GM18867 (cell line): ENCODE measurements around the gene STK25.

ENCODE experiments used
- ATAC-seq: cut with Tn5 transposase; IDR thresholded peaks from one replicate; pipeline ENCODE4 v1.9.1; 2021; ENCODE audit warnings: mild to moderate bottlenecking, moderate library complexity; ENCODE audit not compliant: unreplicated experiment

The STK25 gene

DNA sequence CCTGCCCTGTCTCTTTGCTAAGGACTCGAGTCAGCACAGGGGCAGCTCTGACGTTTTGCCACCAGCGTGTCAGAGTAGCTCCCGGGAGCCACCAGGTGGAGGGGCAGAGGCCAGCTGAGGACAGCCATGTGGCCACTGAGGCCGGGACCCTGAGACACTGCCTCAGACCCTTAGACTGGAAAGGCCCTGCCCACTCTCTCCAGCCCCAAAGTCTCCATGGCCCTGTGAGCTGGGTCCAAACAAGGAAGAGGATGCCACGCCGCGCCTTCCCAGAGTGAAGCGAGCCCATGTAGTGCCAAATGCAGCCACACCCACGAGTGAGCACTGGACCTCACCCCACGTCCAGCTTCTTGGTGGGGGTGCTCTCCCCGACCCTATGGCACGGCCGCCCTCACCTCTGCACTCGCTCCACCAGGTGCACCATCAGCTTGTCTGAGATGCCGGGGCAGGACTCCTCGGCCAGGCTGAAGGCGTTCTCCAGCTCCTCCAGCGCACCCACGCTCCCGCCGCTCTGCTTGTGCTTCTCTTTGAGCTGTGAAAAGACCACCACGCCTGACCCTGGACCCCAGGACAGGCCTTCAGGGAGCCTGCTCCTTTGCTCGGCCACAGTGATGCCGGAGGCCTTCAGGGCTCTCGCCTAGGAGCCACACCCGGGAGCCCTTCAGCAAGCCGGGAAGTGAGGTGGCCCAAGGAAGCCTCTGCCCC, 12.2 kb downstream of the STK25 start:
- ATAC-seq = no peak

DNA sequence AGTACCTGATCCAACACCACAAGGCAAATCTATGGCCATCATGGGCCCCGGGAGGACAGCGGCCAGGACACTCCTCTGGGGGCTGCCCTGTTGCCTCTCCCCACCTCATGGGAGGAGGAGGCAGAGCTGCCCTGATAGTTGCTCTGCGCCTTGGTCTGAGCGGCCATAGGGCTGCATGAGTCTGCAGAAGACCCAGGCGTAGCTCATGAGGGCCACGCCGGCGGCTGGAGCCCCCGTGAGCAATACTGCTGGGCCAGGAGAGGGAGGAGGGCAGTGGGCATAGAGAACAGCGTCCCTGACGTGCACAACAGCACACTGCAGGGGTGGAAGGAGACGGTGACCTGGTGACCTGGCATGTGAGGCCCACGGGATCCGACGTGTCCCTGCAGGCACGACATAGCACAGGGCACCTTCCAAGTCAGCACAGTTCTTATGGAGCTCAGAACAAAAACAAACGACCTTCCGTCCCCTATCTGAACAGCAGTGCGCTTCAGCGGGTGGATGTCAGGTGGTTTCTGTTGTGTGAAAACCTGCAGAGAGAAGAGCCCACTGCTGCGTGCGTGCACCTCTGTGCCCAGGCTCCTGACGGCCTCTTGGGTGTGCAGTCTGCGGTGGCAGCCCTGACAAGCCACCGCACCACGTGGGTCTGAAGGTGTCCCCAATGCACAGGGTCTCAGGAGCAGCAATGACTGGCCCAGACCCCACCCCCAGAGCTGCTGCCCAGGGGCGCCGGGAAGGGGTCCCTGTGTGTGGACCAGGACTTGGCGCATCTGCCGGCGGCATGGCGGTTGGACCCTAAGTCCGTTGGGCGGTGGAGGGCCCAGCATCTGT, 13.0 kb downstream of the STK25 start:
- ATAC-seq = no peak

DNA sequence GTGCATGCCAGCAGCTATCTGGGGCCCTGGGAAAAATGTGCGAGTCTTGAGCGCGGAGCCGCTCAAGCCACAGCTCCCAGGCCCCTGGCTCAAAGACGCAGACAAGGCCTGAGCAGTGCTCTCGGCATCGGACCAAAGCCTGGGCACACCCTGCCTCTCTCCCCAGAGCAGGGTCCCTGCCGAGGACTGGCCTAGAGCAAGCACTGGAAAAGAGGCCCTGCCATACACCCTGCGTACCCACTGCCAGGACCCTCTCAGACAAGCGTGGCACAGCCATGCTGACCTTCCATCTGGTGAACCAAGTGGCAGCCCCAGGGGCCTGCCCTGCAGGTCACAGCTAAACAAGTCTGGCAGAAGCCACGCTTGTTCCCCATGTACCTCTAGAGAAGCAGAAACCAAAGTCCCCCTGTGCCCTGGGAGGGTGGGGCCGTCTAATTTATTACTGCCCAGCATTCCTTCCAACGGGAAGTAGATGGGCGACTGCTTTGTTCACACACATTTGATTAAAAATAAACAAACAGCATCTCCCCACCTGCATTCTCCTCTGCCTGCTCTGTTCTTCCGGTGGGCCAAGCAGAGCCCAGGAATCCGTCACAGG, 14.0 kb downstream of the STK25 start:
- no peak for ATAC-seq

DNA sequence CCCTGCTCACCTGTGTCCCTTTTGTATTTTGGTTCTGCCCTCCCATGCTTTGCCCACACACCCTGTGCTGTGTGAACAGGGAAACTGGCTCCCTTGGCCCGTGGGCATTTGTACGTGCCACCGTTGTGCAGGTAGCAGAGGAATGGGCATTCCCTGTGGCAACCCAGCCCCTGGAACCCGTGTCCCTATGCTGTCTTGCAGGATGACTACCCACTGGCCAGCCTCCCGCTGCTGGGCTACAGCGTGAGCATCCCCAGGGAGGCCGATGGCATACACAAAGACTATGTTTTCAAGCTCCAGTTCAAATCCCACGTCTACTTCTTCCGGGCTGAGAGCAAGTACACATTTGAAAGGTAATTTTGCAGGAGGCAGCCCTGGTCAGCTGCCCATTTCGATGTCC, 15.3 kb downstream of the STK25 start:
- ATAC-seq = no peak

DNA sequence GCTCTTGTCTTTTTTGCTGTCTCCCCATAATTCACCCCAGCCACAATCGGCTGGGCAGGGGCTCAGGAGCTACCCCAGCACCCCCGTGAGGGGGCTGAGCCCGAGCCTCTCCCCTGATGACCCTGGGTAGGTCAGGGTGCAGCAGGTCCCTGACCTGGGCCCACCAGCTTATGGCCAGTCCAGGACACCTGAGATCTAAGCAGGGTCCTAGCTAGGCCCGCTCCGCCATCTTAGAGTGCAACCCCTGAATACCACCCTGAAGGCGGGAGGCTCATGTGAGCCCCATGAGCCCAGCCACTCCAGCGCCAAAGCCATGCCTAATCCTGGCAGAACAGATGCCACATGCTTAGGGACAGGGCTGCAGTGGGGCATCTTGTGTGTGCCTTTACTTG, 16.2 kb downstream of the STK25 start:
- ATAC-seq = no peak

DNA sequence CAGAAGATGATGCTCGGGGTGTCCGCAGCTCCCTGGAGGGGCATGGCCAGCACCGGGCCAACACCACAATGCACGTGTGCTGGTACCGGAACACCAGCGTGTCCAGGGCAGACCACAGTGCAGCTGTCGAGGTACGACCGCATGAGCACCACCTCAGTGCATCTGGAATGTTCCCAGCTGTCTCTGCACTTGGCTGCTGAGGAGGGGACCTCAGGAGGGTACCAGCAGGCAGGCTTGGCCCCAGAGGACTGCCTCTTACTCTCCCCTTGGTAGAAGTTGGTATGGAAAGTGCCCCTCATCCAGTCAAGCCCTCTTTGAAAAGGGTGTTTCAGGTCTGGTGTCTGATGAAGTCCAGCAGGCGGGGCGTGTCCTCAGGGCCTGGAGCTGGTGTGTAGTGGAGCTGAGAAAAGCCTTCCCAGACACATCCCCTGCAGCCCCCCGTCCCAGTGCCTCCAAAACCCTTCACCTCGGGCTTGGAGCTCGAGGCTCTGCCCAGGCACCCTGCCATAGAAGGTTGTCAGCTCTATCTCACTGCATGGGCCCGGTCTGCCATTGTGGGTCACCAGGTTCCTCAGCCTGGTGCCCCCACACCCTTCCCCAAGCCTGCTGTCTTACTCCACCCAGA, 16.7 kb downstream of the STK25 start:
- ATAC-seq = no peak

DNA sequence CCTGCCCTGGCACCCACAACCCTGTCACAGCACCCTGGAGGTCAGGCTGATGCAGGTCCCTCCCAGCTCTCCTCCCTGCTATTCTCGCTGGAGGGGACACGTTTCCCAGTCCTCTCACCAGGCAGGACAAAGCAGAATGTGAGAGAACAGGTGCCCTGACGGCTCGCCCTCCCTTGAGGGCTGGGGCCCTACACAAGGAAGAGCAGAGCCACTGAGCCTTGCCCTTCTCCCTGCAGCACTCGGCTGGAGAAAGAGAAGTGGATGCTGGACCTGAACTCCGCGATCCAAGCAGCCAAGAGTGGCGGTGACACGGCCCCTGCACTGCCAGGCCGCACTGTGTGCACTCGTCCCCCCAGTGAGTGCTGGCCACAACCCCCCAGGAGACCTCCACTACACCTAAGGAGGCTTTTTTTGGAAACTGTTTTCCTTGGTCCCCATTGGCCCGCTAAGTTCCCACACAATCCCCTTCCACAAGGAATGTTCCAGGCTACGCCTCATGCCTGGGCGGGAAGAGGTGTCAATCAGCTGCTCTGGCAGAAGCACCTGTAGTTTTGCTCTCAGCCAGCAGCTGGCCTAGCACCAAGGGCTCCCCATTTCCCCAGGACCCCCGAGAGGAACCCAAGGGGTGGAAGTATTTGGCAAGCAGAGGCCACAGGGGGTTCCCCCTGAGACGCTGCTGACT, 17.4 kb downstream of the STK25 start:
- ATAC-seq = no peak

DNA sequence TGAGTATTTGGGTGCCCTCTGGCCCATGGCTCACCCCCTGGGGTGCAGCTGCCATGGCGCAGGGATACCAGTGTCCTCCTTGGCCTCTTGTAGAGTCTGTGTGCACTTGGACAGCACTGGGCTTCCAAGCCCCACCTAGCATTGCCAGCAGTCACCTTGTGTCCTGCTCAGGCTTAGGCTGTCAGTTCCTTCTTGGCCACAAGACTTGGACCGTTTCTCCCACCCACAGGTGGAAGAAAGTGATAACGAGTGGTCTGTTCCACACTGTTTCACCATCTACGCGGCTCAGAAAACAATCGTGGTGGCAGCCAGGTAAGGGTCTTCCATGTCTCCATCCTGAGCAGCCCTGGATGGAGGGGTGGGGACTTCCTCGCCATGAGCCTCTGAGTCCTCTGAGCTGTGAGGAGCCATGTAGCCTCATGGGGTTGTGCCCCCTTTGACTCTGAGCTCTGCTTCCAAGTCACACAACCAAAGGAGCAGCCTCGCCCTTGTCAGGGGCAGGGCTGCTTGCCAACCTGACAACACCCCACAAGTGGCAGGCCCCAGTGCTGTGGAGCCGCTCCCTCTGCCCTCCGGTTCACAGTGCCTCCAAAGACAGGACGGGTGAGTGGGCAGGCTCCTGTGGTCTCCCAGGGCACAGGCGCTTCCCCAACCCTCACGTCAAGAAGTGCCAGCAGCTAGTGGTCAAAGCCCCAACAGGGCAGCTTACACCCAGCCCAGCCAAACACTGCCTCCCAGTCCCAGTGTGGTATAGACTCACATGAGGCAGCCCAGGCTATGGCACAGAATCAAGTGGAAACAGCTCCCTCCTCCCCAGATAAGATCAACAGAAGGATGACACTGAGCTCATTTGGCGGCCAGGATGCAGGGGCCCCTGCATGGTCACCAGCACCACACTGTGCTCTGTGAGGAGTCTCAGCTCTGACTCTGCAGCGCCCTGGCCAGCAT, 18.4 kb downstream of the STK25 start:
- no peak for ATAC-seq

DNA sequence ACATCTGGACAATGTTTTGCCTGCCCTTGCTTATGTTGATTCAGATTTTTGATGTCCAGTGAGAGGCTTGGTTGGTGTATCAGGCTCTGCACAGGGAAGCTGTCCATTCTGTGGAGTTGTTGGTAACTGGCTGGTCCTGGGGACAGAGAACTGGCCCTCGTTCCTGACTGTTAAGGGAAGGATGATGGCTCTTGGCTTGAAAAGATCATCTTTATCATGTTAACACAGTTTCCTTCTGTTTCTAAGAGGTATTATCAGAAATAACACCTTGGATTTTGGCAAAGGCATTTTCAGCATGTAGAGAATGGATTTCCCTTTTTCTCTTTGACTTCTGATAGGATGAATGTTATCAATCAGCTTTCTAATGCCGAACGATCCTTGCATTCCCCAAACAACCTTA, 19.3 kb downstream of the STK25 start:
- ATAC-seq = no peak

DNA sequence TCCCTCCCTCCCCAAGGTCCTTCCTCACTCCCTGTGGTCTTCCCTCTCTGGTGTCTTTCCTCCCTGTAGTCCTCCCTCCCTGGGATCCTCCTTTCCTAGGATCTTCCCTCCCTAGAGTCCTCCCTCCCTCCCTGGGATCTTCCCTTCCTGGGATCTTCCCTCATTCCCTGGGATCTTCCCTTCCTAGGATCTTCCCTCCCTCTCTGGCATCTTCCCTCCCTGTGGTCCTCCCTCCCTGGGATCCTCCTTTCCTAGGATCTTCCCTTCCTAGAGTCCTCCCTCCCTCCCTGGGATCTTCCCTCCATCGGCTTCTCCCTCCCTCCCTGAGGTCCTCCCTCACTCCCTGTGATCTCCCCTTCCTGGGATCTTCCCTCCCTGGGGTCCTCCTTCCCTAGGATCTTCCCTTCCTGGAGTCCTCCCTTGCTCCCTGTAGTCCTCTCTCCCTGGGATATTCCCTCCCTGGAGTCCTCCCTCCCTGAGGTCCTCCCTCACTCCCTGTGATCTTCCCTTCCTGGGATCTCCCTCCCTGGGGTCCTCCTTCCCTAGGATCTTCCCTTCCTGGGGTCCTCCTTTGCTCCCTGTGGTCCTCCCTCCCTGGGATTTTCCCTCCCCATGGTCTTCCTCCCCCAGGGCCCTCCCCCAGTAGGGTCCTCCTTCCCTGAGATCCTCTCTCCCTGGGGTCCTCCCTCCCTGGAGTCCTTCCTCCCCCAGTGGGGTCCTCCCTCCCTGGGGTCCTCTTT, 23.0 kb downstream of the STK25 start:
- no peak for ATAC-seq

DNA sequence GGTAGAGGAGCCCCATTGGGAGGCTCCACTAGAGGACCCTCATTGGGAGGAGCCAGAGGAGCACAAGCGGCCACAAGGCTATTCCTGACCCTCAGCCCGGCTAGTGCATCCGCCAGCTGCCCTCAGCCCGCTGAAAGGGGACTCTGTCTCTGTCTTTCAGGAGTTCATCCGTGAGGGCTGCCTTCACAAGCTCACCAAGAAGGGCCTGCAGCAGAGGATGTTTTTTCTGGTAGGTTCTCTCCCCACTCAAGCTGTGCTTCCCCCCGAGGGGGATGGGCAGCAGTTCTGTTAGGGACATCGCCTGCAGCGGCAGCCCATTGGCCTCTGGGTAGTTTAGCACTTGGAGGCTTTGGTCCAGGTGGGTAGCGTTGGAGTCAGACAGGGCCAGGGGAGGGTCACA, 25.1 kb downstream of the STK25 start:
- no peak for ATAC-seq

DNA sequence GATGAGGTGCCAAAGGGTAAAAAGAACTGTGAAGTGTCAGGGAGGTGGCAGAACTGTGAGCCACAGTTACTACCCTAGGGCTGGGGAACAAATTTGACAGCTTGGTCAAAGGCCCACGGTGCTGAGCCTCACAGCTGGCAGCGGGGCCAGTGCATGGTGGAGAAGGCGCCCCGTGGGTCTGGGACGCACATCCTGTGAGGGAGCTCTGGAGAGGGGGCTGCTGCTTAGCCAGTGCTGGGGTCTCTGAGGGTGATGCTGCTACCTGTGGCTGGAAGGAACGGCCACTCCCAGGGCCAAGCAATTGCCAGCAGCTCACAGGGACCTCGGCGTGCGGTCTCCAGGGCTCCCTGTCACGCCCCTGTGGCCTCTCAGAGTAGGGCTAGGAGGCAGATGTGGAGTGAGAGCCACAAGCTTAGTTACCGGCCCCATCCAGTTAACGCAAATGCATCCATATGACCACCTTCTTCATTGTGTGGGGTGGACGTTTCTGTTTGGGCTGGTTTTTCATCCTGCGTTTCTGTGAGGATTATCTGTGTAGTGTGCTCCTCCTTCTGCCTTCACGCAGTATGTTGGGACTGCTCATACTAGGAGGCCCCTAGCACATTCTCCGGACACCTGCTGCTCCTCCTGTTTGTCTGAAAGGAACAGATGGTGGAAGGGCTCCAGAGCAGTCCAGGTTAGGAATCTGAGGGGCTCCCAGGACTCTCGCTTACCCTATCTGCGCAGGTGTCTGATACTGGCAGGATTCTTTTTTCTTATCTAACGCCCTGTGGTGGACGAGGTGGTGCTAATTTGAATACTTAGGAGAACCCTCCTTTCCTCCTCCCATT, 26.0 kb downstream of the STK25 start:
- no peak for ATAC-seq

DNA sequence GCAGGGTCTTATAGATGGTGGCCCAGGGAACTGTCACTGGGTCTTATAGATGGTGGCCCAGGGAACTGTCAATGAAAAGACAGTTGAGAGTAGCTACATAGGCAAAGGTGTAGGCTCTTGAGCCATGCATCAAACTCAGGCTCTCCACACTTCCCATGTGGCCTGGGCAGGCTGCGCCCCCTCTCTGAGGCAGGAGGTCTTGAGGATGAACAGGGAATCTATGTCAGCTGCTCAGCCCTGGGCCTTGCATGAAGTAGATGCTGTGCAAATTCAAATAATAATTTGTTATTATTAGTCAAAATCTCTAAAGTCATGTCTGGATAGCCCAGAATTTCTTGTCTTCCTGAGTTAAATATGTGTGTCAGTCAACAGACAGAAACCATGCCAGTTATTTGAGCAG, 26.7 kb downstream of the STK25 start:
- ATAC-seq = no peak

DNA sequence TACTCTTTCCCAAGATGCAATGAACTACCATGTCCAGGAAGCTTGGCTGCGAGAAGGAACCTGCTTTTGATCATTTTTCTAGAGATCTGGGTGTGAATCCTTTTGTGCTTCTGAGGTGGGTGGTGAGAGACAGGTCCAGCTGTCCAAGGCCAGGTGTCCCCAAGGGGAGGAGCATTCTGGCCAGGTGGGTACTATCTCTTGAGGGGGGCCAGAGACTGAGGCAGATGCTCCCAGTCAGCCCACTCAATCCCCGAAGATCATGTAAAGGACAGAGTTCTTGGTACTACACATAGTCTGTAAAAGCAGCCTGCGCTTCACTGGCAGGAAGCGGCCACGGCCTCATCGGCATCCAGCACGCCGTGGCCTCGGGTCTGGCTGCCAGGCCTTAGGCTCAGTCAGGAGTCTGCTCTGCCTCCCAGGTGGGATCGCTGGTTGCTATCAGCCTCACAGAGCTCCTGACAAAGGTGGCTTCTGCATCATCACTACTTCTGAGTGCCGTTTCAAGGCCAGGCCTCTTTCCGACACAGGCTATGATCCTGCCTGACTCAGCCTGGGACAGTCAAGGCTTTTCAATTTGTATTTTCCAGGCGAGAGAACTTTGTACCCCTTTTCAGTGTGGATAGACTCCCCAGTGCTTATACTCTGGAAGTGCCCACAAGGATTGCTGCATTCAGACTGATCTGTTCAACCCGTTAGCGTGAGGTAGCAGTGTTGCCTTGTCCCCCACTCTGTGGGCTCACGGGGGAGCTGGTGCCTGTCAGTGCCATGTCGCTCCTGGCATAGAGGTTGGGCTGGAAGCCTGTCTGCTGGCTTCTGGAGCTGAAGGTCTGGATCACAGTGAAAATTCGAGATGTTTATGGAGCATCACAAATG, 29.1 kb downstream of the STK25 start:
- ATAC-seq = no peak

DNA sequence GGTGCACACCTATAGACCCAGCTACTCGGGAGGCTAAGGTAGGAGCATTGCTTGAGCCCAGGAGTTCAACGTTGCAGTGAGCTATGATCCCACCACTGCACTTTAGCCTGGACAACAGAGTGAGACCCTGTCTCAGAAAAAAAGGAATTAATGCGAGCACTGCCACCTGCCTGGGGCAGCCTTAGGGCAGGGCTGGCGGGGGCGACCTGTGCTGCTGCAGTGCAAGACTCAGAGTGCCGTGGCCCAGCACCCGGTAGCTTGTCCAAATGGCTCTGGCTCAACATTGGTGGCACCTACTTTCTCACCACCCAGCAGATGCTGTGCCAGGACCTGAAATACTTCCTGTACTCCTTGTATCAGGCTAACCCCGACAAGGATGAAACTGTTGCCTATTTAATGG, 30.2 kb downstream of the STK25 start:
- ATAC-seq = no peak

DNA sequence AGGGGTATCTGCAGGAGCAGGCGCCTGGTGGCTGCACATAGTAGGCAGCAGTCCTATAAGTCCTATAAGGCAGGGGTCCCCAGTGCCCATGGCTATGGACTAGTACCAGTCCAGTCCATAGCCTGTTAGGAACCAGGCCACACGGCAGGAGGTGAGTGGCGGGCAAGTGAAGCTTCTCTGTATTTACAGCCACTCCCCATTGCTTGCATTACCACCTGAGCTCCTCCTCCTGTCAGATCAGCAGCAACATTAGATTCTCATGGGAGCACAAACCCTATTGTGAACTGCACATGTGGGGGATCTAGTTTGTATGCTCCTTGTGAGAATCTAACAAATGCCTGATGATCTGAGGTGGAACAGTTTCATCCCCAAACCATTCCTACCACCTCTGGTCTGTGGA, 33.1 kb downstream of the STK25 start:
- ATAC-seq = no peak

DNA sequence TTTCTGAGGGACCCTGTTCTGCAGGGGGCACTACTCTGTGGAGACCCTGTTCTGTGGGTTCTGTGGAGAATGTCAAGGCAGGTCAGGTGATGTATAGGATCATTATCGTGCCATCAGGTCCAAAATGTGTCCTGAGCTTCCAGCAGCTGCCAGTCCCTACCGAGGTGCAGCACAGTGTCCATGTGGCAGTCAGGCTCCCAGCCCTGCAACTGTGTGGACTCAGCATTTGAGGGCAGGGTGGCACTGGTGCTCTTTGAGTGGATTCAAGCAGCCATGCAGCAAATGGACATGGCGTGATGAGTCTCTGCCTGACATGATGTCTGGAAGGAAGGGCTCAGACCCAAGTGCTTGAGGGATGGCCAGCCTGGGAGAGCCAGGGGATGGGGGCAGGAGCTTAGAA, 35.0 kb downstream of the STK25 start:
- ATAC-seq = no peak

DNA sequence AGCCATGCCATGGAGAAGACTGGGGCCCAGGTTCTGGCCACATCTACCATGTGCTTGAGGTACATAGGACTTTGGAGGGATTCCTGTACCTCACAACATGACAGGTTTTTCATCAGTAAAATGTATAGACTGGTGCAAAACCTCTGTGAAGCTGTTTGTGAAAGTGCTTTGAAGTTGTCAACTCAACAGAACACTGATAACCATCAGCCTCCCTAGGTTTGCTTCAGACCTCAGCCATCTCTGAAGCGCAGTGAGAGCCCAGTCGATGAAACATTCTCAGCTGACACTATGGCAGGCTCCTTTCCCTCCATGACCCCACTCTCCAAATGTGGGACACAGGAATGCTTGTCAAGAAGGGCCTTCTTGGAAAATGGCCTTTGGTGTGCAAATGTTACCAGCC, 38.6 kb downstream of the STK25 start:
- no peak for ATAC-seq
